GM21717 (cell line): Measurements from ENCODE around the gene EML5.

ENCODE experiments used
- ATAC-seq: cut with Tn5 transposase; IDR thresholded peaks from one replicate; pipeline ENCODE4 v1.9.1; 2021; ENCODE audit warnings: mild to moderate bottlenecking, moderate library complexity; ENCODE audit not compliant: unreplicated experiment

Gene EML5

DNA sequence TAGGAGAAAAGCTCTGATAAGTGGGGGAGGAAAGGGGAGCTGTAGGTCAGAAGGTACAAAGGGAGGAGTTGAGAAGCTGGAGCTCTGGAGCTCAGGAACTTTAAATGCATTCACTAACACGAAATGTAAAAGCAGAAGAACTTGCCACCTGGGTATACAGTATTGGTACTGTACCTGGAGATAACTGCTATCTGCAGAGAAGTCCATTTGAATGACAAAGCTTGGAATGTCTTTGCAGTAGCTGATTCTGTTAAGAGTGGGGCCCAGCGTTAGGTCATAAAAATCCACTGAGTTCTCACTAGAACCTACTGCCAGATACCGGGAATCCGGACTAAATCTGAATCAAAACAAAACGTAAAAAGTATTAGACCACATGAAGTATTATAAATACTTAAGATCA is 174.3 kb downstream of the EML5 start:
- no peak for ATAC-seq

DNA sequence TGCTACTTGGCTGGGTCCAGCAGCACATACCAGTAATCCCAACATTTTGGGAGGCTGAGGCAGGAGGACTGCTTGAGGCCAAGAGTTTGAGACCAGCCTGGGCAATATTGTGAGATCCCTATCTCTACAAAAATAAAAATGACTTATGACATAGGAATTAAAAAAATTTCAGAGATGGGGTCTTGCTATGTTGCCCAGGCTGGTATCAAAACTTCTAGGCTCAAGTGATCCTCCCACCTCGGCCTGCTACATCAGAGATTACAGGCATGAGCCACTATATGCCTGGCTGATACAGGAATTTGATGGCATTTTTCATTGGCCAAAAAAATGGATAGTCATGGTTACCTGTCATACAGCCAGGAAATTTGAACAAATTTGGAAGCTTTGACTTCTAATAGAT is 175.3 kb downstream of the EML5 start:
- no peak for ATAC-seq

DNA sequence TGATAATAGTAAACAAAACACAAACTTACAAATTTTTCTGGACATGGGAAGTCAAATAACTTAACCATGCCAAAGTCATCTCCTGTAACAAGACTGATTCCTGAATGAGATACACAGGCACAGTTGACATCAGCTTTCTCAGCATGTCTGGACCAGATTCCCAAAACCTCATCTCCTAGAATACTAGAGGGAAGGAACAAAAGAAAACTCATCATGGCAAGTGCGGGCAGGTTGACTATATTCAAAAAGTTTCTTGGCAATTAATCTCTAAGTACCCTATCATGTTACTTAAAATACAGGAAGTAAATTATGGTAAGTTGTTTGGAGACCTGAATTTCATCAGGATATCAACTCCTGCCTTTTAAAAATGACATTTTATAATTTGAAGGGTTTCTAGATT is 176.1 kb downstream of the EML5 start:
- no peak for ATAC-seq

DNA sequence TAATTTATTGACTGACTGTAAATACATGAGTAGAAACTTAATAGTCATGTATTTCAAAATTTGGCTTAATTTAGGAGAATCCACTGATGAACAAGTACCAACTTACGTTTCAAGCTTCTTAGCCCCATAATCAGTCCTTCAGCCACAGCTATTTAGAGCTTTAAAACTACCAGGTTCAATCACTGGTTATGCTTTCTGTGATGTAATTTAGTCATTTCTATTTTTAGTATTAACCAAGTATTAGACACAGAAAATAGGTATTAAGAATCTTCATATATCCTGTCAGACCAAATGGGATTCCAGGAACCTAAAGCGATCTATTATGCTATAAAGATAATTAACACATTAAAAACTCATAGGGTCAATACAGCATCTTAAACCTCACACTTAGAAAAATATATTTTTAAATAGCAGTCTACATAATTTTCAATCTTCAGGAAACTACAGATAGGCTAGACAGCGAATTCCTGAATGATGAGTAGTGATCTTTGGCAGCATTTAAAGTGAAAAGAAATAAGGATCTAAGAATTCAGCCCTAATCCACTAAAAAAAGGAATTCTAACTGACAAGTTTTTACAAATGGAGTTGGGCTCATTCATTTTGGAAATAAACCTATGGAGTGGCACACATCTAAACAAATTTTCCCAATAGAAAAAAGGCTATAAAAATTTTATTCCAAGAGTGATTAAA is 178.4 kb downstream of the EML5 start:
- ATAC-seq = no peak

DNA sequence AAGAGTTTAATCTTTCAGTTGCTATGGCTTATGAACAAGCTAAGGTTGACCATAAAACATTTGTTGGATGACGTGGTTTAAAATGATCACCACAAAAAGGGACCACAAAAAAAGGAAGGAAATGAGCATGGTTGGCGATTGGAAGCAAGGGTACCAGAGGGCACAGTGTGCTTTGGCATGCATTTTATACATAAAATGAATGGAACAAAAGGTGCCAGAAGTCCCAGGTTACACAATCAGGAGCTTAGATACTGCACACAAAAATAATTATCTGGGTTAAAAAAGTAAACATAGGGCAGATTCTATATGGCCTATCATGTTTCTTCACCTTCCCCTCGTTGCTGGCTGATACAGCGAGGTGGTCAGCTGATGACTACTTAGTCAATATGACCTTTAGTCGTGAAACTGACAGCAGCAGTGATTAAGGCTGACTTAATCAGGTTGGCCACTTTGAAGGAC is 179.2 kb downstream of the EML5 start:
- no peak for ATAC-seq

DNA sequence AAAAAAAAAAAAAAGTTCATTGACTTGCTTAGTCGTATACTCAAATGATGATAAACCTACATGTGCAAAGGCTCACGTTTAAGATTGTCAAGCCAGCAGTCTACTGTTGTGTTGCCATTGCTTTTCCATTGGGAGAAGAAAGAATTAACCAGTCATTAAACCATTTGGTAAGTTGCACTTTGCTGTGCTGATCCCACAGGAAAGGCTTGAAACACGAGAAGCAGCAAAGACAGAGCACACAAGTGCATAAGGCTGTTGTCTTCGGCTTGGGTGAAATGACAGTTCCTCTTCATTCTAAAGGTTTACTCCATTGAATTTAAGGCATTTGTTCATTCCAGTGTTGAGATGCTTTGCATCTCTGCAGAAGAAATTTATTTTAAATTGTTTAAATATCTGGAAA is 179.8 kb downstream of the EML5 start:
- ATAC-seq = no peak

DNA sequence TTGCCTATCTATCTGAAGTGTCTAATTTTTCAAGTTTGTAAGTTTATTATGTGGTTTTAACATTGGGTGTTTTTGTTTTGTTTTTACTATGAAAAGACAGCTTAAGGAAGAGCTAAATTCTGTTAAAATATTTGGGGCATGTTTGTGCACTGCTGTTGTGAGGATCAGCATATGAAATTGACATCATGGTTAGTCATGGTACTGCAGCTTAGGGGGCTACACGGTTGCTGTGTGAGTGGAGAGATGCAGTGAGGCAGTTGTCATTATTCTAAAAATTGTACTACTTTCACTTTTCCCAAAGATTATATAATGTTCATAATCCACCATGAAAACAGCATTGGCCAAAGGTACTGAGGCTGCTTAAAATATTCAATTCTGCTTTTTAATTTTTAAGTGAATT is 180.9 kb downstream of the EML5 start:
- ATAC-seq = no peak

DNA sequence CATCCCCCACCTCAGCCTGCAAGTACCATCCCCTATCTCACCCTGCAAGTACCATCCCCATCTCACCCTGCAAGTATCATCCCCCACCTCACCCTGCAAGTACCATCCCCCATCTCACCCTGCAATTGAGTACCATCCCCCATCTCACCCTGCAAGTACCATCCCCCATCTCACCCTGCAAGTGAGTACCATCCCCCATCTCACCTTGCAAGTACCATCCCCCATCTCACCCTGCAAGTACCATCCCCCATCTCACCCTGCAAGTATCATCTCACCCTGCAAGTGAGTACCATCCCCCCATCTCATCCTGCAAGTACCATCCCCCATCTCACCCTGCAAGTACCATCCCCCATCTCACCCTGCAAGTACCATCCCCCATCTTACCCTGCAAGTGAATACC is 184.9 kb downstream of the EML5 start:
- no peak for ATAC-seq

DNA sequence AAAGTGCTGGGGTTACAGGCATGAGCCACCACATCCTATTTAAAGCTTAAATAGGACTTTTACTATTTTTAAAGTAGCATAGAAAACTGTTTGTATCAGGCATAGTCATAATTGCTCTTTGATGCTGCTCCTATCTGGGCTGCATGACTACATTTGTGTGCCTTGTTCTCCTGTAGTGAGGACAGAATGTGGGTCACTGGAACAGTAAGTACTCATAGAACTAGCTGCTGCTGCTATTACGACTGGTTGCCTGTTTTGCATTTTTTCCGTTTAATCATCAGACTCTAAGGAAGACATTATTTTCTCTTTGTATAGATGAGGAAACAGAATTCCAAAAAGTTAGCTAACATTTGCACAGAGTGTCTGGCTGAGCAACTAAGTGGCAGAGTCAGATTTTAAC is 187.2 kb downstream of the EML5 start:
- no peak for ATAC-seq

DNA sequence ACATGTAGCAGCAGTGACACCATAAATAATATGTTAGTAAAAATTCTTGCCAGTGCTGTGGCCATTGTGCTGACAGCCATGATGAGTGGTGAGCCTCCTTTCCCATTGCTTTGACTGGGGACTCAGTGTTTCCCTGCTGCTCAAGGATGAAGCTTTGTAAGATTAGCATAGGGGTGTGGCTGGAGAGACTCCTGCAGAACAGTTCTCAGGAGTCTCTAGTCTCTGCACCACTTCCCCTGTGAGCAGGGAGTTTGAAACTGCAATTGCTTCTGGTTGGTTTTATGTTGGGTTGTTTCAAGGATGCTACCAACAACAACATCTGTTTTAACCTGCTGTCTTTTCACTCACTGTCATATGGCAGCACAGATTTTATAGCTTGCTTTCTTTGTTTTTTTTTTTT is 188.5 kb downstream of the EML5 start:
- no peak for ATAC-seq

DNA sequence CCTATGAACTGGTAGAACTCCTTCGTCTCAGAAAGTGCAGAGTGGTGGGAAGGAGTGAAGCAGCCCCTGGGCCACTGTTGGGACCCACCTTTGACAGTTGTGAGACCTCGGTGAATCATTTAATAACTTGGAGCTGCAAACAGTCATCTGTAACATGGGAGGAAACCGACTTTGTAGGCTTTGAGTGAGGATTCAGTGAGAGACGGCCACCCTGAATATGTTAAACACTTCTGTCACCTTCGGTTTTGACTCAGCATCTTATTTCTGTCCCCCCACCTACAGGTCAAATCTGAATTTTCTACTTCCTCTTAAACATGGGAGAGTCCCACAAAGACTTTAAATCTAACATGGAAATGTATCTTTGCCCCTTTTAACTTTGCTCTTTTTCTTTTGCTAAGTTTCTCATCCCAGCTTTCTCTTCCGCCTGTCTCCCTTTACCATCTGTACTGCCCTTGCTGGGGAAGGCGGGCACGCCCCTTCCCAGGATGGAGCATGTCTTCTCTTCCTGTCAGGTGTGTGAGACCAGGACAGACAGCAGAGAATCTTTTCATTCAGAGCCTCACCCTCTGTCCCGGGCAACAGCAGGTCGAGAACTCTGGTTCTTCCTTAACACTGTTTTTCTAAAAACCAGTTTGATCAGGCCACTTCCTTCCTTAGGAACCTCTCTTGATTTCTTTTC is 192.9 kb downstream of the EML5 start:
- ATAC-seq = peak; percentile 95

DNA sequence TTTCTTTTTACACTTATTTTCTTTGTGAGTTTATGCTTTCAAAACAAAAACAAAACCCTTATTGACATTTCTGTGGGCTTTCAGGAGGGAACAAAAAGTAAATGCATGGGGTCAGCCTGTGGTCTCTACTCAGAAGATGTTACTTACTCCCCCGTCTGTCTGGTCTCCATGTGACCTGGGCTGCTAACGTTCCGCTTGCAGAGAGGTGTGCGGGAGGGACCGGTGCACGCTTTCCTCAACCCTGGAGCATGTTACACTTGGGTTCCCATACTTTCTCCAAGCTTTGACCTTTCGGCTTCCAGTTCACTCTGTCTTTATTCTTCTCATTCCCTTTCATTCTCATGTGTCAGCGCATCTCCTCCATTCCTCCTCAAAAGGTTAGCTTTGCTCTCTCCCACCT is 193.4 kb downstream of the EML5 start:
- ATAC-seq = peak; percentile 28

DNA sequence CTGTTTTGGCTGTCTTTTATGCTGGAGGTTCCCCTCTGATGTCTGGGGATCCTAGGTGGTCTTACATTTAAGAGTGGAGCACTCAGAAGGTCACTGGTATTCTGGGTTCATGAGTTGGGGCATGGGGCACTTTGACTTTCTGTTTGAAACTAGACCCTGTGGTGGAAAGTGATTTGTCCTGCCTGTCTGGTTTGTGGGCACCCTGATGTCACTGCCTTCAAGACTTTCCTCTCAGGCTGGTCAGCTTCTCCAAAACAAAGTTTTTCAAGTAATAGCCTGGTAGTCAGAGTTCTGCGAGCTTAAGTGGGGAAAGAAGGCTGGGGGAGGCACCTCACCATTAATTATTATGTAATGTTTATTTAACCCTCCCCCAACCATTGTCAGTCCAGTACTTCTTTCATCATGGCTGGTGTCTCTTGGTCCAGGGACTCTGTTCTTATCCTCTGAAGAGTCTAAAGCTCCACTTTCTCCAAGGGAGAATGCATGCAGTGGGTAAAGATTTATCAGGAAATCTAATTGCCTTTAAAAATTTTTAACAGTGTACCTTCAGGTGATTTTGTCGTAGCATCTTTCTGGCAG is 194.6 kb downstream of the EML5 start:
- no peak for ATAC-seq

DNA sequence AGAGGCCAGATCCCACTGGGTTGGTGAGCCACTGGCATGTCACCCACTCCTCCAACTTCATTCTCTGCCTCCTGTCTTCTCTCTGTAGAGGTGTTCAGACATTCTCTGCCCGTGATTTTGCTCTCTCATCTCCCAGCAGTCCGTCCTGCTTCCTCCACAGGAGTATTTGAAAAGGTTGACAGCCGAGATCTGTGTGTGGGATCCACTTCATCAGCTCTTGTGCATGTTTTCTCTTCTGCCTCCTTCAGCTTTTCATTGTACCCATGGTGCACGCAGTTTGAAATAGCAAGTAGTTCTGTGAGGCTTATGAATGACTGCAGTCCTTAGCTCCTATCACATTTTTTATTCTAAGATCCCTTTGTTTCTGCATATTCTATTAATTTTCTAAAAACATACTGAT is 195.2 kb downstream of the EML5 start:
- no peak for ATAC-seq

DNA sequence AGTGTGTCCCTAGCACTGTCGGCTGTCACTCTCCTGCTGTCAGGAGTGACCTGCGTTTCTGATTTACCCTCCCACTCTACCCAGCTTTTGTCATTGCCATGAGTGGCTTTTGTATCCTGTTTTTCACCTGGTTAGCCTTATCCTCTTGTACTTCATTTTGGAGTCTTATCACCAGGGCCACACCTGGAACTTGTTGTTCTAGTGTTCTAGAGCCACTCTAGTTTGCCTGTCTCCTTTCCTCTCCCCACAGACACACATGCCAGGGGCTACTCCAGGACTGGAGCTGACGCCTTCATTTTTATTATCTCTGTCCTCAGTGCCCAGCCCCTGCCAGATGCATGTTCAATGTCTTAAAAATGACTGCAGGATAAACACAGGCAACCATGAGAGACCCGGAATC is 195.7 kb downstream of the EML5 start:
- no peak for ATAC-seq

DNA sequence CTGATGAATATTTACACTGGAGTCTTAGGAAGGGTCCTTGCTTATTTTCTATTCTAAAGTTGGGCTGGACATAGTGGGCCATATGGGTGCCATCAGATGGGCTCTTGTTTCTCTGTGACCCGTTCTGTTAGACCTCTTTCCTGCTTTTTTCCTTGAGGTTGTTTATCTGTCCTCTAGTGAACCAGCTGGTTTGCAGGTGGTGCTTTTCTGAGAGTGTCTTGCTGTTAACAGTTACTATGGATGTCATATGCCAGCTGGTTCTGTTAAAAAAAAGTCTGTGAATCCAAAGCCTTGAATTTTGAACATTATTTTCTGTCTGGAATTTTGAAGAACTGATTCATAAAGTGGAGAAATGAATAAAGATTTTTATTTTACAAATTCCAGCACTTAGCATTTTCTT is 200.7 kb downstream of the EML5 start:
- ATAC-seq = no peak

DNA sequence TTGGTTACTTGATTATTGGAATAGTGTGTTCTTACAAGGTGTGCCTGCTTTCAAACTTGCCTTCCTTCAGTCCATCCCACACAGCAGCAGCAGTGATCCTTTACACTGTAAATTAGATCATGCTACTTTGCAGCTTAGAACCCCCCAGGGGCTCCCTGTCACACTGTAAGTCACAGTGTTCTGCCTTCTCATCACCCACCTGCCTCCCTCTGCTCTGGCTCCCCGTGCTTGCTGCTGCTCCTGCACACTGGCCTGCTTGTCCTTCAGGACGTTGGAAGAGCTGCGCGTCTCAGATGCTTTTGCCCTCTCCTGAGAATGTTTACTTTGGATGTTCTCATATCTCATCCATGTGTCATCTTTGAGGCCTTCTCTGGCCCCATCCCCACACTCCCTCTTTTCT is 202.6 kb downstream of the EML5 start:
- no peak for ATAC-seq

DNA sequence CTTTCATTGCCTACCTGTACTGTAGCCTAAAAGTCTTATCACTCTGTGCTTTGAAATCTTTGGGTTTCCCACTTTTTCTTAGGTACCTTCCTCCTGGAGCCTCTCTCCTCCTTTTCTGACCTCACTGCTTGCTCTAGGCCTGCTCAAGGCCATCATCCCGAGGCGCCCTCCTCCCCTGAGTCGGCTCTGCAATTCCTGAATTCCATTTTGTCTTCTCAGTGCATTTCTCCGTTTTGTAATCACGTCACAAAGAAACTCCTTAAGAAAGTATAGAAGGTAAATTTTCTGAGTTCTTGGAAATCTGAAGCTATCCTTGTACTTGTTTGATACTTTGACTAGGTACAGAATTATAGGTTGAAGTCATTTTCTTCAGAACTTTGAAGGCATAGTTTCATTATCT is 204.7 kb downstream of the EML5 start:
- ATAC-seq = no peak

DNA sequence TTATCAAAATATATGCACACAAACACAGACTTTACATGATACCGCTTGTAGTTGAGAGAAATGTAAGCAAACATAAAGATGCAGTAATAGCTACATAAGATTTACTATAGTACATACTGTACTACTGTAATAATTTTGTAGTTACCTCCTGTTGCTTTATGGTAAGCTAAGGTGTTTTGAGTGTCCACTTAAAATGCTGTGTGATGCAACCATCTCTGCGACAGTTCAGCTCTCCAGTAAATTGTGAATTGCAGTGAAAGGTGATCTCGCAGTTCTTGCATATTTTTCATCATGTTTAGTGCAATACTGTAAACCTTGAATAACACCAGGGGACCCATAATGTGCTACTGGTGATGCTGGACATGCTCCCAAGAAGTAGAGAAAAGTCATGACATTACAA is 208.3 kb downstream of the EML5 start:
- ATAC-seq = no peak

DNA sequence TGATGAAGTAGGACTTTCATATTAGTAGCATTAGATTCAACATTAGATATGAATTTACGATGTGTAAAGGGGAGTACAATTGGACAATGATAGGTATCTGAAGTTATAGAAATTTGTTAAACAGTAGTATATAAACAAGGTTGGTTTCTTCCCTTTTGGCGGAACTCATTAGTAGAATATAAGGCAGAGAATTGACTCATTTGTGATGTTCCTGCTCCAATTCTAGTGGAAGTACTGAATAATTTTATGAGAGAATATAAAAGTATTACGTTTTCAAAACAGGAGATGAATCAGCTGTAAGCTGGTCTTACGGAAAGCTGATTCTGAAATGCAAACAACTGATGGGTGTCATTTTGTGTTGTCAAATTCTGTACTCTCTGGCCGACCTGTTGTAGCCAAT is 216.5 kb downstream of the EML5 start:
- no peak for ATAC-seq

DNA sequence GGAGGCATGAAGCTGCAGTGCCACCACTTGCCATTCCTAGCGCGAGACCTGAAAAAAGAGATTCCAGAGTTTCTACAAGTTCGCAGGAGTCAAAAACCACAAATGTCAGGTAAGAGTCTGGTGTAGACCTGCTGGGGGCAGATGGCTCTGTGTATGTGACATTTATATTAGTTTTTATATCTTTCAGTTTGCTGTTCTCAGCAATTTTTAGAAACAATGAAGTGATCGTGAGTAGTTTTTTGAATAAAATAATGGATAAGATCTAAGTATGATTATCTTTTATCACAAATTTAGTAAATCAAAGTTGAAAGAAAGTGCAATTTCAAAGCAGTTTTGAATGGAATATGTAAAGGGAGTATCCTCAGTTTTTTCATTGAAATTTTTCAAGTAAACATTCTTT is 220.6 kb downstream of the EML5 start:
- ATAC-seq = no peak

DNA sequence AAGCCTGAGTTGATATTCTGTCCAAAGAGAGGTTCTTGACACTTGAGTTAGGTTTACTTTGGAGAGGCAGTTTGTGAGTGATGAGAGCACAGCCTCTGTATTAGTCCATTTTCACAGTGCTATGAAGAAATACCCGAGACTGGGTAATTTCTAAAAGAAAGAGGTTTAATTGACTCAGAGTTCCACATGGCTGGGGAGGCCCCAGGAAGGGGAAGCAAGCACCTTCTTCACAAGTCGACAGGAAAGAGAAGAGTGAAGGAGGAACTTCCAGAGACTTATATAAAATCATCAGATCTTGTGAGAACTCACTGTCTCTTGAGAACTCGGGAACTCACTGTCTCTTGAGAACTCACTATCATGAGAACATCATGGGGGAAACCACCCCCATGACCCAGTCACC is 224.6 kb downstream of the EML5 start:
- no peak for ATAC-seq

DNA sequence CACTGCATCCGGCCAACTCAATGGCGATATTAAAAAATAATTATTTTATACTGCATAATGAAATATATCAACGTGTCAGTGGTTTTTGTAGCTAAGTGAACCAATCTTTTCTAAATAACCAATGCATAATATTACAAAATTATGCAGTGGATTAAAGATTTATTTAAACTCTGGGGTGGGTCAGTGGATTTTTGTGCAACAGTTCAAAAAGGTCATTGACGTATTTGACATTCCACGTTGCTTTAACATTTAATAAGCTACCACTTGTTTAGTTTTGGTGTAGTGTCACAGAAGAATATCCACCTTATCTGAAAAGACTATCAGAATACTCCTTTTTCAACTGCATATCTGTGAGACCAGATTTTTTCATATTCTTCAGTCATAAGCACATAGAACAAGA is 227.3 kb downstream of the EML5 start:
- no peak for ATAC-seq
